ENCODE data around the gene TP73.
"Not testable (repeated sequence)": the region's sequence is repeated elsewhere in the genome, so short reads cannot be mapped to it uniquely, and the experiment has no call there.

DNA sequence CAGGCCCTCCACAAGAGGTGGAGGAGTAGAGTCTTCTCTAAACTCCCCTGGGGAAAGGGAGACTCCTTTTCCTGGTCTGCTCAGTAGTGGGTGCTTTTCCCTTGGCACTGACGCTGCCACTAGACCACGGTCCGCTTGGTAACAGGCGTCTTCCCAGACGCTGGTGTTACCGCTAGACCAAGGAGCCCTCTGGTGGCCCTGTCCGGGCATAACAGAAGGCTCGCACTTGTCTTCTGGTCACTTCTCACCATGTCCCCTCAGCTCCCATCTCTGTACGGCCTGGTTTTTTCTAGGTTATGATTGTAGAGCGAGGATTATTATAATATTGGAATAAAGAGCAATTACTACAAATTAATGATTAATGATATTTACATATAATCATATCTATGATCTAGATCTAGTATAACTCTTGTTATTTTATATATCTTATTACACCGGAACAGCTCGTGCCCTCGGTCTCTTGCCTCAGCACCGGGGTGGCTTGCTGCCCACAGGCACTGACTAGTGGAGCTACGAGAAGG lies 31.1 kb upstream of the TP73 start:
- not testable (repeated sequence) for TF ChIP-seq YY1 (IDR thresholded peaks at IDR 0.05; ENCODE audit: insufficient read depth, insufficient read length); SUZ12 (IDR thresholded peaks at IDR 0.05; ENCODE audit: extremely low read depth, insufficient read depth, insufficient read length)
